ENCODE measurements around the gene POLR3B. TPM values are rescaled to one million over a fixed set of nuclear protein-coding genes. Genes with fewer than 3 reads are reported as not detected.
"Not testable (repeated sequence)": the region's sequence is repeated elsewhere in the genome, so short reads cannot be mapped to it uniquely, and the experiment has no call there.

Gene POLR3B
- total RNA-seq, 1 experiment from 2014 or later = 12.9 TPM

GRCh38 chr12:106459534-106459933 lies 102.0 kb downstream of the POLR3B start:
- ChIA-PET CTCF (no interaction called here), POLR2A (ENCODE audit: unreplicated experiment) (no interaction called here)
- H3K9me2 ChIP-seq (ENCODE audit: insufficient read depth) = no peaks in the 10 kb centered on the region
- H3K9me3 ChIP-seq (ENCODE audit: insufficient read depth, low read depth) = no peaks in the 10 kb centered on the region
- 0 out of 2 replicates have a peak, but pooled peaks cover 12% of the 10 kb centered on the region for H3K36me3 ChIP-seq (ENCODE audit: low read depth)
- H3K27ac ChIP-seq = no peak overlapping the region
- no TSS peak for BruUV-seq (replicated peaks)
- H3F3A ChIP-seq (ENCODE audit: insufficient read depth, low read depth) = no peaks in the 10 kb centered on the region; the same call in 1 of the 2 replicates
- H3K27me3 ChIP-seq (ENCODE audit: insufficient read depth, low read depth) = no peaks in the 10 kb centered on the region
- intact Hi-C loops (cut with micrococcal nuclease; ENCODE audit: unreplicated experiment) = no loop called here
- no peak for DNase-seq
- H3K4me2 ChIP-seq = no peak overlapping the region
- H3K4me1 ChIP-seq (replicated peaks; ENCODE audit: insufficient read depth) = no peaks in the 10 kb centered on the region
- H4K20me1 ChIP-seq (ENCODE audit: insufficient read depth) = no peaks in the 10 kb centered on the region; the same call in 1 of the 2 replicates
- no peak overlapping the region for H2AFZ ChIP-seq
- TF ChIP-seq EZH2 (IDR thresholded peaks at IDR 0.05; ENCODE audit: low read depth) = no peak
- TF ChIP-seq, protein P1, sequence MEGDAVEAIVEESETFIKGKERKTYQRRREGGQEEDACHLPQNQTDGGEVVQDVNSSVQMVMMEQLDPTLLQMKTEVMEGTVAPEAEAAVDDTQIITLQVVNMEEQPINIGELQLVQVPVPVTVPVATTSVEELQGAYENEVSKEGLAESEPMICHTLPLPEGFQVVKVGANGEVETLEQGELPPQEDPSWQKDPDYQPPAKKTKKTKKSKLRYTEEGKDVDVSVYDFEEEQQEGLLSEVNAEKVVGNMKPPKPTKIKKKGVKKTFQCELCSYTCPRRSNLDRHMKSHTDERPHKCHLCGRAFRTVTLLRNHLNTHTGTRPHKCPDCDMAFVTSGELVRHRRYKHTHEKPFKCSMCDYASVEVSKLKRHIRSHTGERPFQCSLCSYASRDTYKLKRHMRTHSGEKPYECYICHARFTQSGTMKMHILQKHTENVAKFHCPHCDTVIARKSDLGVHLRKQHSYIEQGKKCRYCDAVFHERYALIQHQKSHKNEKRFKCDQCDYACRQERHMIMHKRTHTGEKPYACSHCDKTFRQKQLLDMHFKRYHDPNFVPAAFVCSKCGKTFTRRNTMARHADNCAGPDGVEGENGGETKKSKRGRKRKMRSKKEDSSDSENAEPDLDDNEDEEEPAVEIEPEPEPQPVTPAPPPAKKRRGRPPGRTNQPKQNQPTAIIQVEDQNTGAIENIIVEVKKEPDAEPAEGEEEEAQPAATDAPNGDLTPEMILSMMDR (conservative IDR thresholded peaks at IDR 0.05) = no peak
- no peak overlapping the region for H3K4me3 ChIP-seq
- H3K79me2 ChIP-seq (ENCODE audit: low read depth) = no peaks in the 10 kb centered on the region

DNA sequence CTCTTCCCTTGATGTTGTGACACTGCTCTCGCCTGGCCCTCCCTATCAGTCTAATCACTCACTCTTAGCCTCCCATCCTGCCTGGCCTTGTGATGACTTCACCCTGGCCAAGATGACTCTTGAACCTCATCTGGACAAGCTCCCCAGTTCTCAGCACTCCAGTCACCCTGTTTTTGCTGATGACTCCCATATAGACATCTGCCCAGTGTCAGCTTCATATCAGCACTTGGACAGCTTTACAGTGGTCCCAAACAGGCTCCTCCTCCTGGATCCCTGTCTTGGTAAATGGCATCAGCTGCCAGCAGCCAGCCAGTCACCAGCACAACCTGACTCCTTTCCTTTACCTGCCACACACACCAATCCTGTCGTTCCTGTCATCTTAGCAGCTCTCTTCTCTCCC lies 104.2 kb downstream of the POLR3B start:
- Histone ChIP-seq H3K27me3 (ENCODE audit: insufficient read depth, low read depth) (no peaks in the 10 kb centered on the region), H3K4me3 (no peak overlapping the region), H3K36me3 (ENCODE audit: low read depth) (0 out of 2 replicates have a peak, but pooled peaks cover 14% of the 10 kb centered on the region), H3K9me3 (ENCODE audit: insufficient read depth, low read depth) (no peaks in the 10 kb centered on the region), H4K20me1 (ENCODE audit: insufficient read depth) (no peaks in the 10 kb centered on the region; the same call in 1 of the 2 replicates), H2AFZ (no peak overlapping the region), H3F3A (ENCODE audit: insufficient read depth, low read depth) (no peaks in the 10 kb centered on the region; the same call in 1 of the 2 replicates), H3K4me1 (replicated peaks; ENCODE audit: insufficient read depth) (no peaks in the 10 kb centered on the region), H3K27ac (no peak overlapping the region), H3K79me2 (ENCODE audit: low read depth) (no peaks in the 10 kb centered on the region), H3K9me2 (ENCODE audit: insufficient read depth) (no peaks in the 10 kb centered on the region), H3K4me2 (no peak overlapping the region)
- CTCF ChIA-PET = no interaction called here
- no TSS peak for BruUV-seq (replicated peaks)
- DNase-seq = no peak
- POLR2A ChIA-PET (ENCODE audit: unreplicated experiment) = no interaction called here
- intact Hi-C loops (cut with micrococcal nuclease; ENCODE audit: unreplicated experiment) = no loop called here
- TF ChIP-seq, protein P1 (conservative IDR thresholded peaks at IDR 0.05) = no peak
- no peak for TF ChIP-seq EZH2 (IDR thresholded peaks at IDR 0.05; ENCODE audit: low read depth)

DNA sequence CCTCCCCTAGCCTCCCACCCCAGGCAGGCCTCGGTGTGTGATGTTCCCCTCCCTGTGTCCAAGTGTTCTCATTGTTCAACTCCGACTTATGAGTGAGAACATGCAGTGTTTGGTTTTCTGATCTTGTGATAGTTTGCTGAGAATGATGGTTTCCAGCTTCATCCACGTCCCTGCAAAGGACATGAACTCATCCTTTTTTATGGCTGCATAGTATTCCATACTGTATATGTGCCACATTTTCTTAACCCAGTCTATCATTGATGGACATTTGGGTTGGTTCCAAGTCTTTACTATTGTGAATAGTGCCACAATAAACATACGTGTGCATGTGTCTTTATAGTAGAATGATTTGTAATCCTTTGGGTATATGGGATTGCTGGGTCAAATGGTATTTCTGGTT lies 108.1 kb downstream of the POLR3B start:
- BruUV-seq (replicated peaks); H3K9me2 ChIP-seq (ENCODE audit: insufficient read depth); H3K27me3 ChIP-seq (ENCODE audit: insufficient read depth, low read depth); H4K20me1 ChIP-seq (ENCODE audit: insufficient read depth); H3K4me2 ChIP-seq; H3K4me3 ChIP-seq; H3K36me3 ChIP-seq (ENCODE audit: low read depth); H3K9me3 ChIP-seq (ENCODE audit: insufficient read depth, low read depth); H3K27ac ChIP-seq; DNase-seq; H2AFZ ChIP-seq; H3K79me2 ChIP-seq (ENCODE audit: low read depth); CTCF ChIA-PET; intact Hi-C loops (cut with micrococcal nuclease; ENCODE audit: unreplicated experiment); H3K4me1 ChIP-seq (replicated peaks; ENCODE audit: insufficient read depth); H3F3A ChIP-seq (ENCODE audit: insufficient read depth, low read depth); POLR2A ChIA-PET (ENCODE audit: unreplicated experiment): not testable (repeated sequence)

- H3K4me2 ChIP-seq; H4K20me1 ChIP-seq (ENCODE audit: insufficient read depth); H2AFZ ChIP-seq; DNase-seq; CTCF ChIA-PET; H3K9me2 ChIP-seq (ENCODE audit: insufficient read depth); H3K9me3 ChIP-seq (ENCODE audit: insufficient read depth, low read depth); H3K79me2 ChIP-seq (ENCODE audit: low read depth); H3K4me3 ChIP-seq; BruUV-seq (replicated peaks); H3K27ac ChIP-seq; H3F3A ChIP-seq (ENCODE audit: insufficient read depth, low read depth); intact Hi-C loops (cut with micrococcal nuclease; ENCODE audit: unreplicated experiment); POLR2A ChIA-PET (ENCODE audit: unreplicated experiment); H3K27me3 ChIP-seq (ENCODE audit: insufficient read depth, low read depth); H3K4me1 ChIP-seq (replicated peaks; ENCODE audit: insufficient read depth); H3K36me3 ChIP-seq (ENCODE audit: low read depth): not testable (repeated sequence)
Observed at GRCh38 chr12:106475662-106476061, 118.1 kb downstream of the POLR3B start.

DNA sequence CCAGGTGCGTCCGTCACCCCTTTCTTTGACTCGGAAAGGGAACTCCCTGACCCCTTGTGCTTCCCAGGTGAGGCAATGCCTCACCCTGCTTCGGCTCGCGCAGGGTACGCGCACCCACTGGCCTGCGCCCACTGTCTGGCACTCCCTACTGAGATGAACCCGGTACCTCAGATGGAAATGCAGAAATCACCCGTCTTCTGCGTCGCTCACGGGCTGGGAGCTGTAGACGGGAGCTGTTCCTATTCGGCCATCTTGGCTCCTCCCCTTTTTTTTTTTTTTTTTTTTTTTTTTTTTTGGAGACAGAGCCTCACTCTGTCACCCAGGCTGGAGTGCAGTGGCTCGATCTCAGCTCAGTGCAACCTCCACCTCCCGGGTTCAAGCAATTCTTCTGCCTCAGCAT lies 120.1 kb downstream of the POLR3B start:
- H3K79me2 ChIP-seq (ENCODE audit: low read depth); BruUV-seq (replicated peaks); H3K9me3 ChIP-seq (ENCODE audit: insufficient read depth, low read depth); H3K4me3 ChIP-seq; CTCF ChIA-PET; H3K27me3 ChIP-seq (ENCODE audit: insufficient read depth, low read depth); H3F3A ChIP-seq (ENCODE audit: insufficient read depth, low read depth); POLR2A ChIA-PET (ENCODE audit: unreplicated experiment); H3K36me3 ChIP-seq (ENCODE audit: low read depth); H3K9me2 ChIP-seq (ENCODE audit: insufficient read depth); H3K4me2 ChIP-seq; H2AFZ ChIP-seq; H3K27ac ChIP-seq; DNase-seq; intact Hi-C loops (cut with micrococcal nuclease; ENCODE audit: unreplicated experiment); H3K4me1 ChIP-seq (replicated peaks; ENCODE audit: insufficient read depth); H4K20me1 ChIP-seq (ENCODE audit: insufficient read depth): not testable (repeated sequence)
